ENCODE data around the gene S100A14. TPM values are rescaled to one million over a fixed set of nuclear protein-coding genes. Genes with fewer than 3 reads are reported as not detected.
A peak's percentile ranks its signal among the peaks of the same experiment; 100 is the strongest.

Gene S100A14
- total and polyA plus RNA-seq, 2 of the 13 experiments (the other 11 are each of a cell fraction or from before 2014, with no cell fraction given), result 1.4 to 7.7 TPM

- TF ChIP-seq MNT (IDR thresholded peaks at IDR 0.05), result no peak
- TF ChIP-seq KDM3A (CRISPR knock-in tag; IDR thresholded peaks at IDR 0.05; ENCODE audit: low read depth), result 0 out of 2 replicates have a peak, but pooled peaks have one; percentile 17
- peak; percentile 30; the same call in 2 of the 3 replicates for TF ChIP-seq MXI1 (IDR thresholded peaks at IDR 0.05; ENCODE audit: borderline replicate concordance, low read depth, low read length)
- TF ChIP-seq SRF (IDR thresholded peaks at IDR 0.05; ENCODE audit: low read depth, low read length), result no peak
- TF ChIP-seq ESRRA (CRISPR knock-in tag; IDR thresholded peaks at IDR 0.05; ENCODE audit: low read depth), result 0 out of 2 replicates have a peak, but pooled peaks have one; percentile 32
- no peak for TF ChIP-seq STAT5B (CRISPR knock-in tag; IDR thresholded peaks at IDR 0.05)
- TF ChIP-seq KLF16 (CRISPR knock-in tag; IDR thresholded peaks at IDR 0.05), result no peak
- TF ChIP-seq KAT8 (CRISPR knock-in tag; IDR thresholded peaks at IDR 0.05), result no peak
- no peak for TF ChIP-seq CHCHD3 (CRISPR knock-in tag; IDR thresholded peaks at IDR 0.05)
- no peak for TF ChIP-seq MED13 (CRISPR knock-in tag; IDR thresholded peaks at IDR 0.05)
- TF ChIP-seq, protein P1, sequence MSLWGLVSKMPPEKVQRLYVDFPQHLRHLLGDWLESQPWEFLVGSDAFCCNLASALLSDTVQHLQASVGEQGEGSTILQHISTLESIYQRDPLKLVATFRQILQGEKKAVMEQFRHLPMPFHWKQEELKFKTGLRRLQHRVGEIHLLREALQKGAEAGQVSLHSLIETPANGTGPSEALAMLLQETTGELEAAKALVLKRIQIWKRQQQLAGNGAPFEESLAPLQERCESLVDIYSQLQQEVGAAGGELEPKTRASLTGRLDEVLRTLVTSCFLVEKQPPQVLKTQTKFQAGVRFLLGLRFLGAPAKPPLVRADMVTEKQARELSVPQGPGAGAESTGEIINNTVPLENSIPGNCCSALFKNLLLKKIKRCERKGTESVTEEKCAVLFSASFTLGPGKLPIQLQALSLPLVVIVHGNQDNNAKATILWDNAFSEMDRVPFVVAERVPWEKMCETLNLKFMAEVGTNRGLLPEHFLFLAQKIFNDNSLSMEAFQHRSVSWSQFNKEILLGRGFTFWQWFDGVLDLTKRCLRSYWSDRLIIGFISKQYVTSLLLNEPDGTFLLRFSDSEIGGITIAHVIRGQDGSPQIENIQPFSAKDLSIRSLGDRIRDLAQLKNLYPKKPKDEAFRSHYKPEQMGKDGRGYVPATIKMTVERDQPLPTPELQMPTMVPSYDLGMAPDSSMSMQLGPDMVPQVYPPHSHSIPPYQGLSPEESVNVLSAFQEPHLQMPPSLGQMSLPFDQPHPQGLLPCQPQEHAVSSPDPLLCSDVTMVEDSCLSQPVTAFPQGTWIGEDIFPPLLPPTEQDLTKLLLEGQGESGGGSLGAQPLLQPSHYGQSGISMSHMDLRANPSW (CRISPR knock-in tag; IDR thresholded peaks at IDR 0.05; ENCODE audit: borderline replicate concordance), result no peak
- 0 out of 2 replicates have a peak, but pooled peaks have one; percentile 1 for TF ChIP-seq ZMYM2 (CRISPR knock-in tag; IDR thresholded peaks at IDR 0.05)
- no peak for TF ChIP-seq DNMT3B (CRISPR knock-in tag; conservative IDR thresholded peaks at IDR 0.05)
- TF ChIP-seq PRPF4 (IDR thresholded peaks at IDR 0.05; ENCODE audit: low read depth, low read length, poor library complexity, severe bottlenecking), result no peak
- no peak for TF ChIP-seq U2AF1 (optimal IDR thresholded peaks at IDR 0.05; ENCODE audit: low read depth, low read length)
- no peak for TF ChIP-seq REXO4 (CRISPR knock-in tag; IDR thresholded peaks at IDR 0.05; ENCODE audit: borderline replicate concordance)
- TF ChIP-seq ZNF414 (CRISPR knock-in tag; IDR thresholded peaks at IDR 0.05), result peak; percentile 56; the same call in 1 of the 2 replicates
- 0 out of 2 replicates have a peak, but pooled peaks have one; percentile 31 for TF ChIP-seq POGZ (CRISPR knock-in tag; IDR thresholded peaks at IDR 0.05)
- TF ChIP-seq SRSF1 (optimal IDR thresholded peaks at IDR 0.05; ENCODE audit: low read depth, low read length), result no peak
- TF ChIP-seq ZNF720 (CRISPR knock-in tag; IDR thresholded peaks at IDR 0.05), result no peak
- TF ChIP-seq PATZ1 (CRISPR knock-in tag; IDR thresholded peaks at IDR 0.05), result no peak; the same call in 1 of the 2 replicates
- peak; percentile 10; the same call in 1 of the 2 replicates for TF ChIP-seq ZNF331 (CRISPR knock-in tag; IDR thresholded peaks at IDR 0.05)
- TF ChIP-seq ZFY (CRISPR knock-in tag; IDR thresholded peaks at IDR 0.05), result peak; percentile 30; the same call in 1 of the 2 replicates
Measured at GRCh38 chr1:153626904-153627714, 11.0 kb upstream of the S100A14 start, which contains the start of gene S100A13 (continued).

Measured in HepG2 (cell line).